ENCODE results near the gene APMAP. TPM values are rescaled to one million over a fixed set of nuclear protein-coding genes. Genes with fewer than 3 reads are reported as not detected.

APMAP gene, protein sequence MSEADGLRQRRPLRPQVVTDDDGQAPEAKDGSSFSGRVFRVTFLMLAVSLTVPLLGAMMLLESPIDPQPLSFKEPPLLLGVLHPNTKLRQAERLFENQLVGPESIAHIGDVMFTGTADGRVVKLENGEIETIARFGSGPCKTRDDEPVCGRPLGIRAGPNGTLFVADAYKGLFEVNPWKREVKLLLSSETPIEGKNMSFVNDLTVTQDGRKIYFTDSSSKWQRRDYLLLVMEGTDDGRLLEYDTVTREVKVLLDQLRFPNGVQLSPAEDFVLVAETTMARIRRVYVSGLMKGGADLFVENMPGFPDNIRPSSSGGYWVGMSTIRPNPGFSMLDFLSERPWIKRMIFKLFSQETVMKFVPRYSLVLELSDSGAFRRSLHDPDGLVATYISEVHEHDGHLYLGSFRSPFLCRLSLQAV
- 10 to 100 TPM; 43.9 to 63.3 TPM for total RNA-seq

DNA sequence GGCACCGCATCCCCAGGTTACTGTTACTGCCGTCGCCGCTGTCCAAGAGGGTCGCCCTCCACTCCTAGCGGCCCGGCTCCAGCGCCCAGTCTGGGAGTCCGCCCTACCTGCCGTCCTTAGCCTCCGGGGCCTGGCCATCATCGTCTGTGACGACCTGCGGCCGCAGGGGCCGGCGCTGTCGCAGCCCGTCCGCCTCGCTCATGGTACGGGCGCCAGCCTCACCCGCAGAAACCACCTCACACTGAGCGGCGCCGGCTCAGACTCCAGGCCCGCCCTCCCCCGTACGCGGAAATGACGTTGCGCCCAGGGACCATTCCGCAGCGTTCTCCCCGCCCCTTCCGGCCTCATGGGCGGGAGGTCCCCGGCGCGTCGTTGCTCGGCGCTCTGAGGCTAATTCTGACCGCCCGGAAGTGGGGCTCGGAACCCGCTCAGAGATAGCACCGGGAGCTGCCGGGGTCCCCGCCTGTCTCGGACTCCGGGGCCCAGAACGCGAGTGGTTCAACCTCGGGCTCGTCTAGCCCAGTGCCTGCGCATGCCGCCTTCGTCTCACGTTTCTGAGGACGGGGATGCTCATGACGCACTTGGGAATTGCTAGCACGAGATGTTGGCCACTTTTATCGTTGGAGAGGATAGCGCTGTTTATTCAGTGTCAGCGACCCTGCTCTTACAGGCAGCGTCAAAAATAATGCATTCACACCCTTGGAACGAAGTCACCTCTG, at the start of gene APMAP:
Gene APMAP (minus strand): TSS at position 265 of the 719 bp plus-strand sequence. CDS start 63 bp downstream, at position 202.
- Histone ChIP-seq H3K27ac (peak within 1 kb of the TSS; percentile 81), H3K4me1 (no peaks in the 10 kb centered on the region), H3K9ac (ENCODE audit: low read depth in 2 of 2, low read length in 2 of 2) (peak within 1 kb of the TSS; percentile 80 to 85), H3K27me3 (no peaks in the 10 kb centered on the region), H3K4me3 (peak within 1 kb of the TSS; percentile 70), H3K9me3 (no peaks in the 10 kb centered on the region), H3K36me3 (no peaks in the 10 kb centered on the region)
- peak; percentile 97 for DNase-seq
- intact Hi-C loops (cut with DNase I), result loop anchor here (5.0 to 10.0 kb wide), 3 partner anchors 200 to 405 kb away; no protein-coding TSS in a partner anchor
- TF ChIP-seq, protein P1, sequence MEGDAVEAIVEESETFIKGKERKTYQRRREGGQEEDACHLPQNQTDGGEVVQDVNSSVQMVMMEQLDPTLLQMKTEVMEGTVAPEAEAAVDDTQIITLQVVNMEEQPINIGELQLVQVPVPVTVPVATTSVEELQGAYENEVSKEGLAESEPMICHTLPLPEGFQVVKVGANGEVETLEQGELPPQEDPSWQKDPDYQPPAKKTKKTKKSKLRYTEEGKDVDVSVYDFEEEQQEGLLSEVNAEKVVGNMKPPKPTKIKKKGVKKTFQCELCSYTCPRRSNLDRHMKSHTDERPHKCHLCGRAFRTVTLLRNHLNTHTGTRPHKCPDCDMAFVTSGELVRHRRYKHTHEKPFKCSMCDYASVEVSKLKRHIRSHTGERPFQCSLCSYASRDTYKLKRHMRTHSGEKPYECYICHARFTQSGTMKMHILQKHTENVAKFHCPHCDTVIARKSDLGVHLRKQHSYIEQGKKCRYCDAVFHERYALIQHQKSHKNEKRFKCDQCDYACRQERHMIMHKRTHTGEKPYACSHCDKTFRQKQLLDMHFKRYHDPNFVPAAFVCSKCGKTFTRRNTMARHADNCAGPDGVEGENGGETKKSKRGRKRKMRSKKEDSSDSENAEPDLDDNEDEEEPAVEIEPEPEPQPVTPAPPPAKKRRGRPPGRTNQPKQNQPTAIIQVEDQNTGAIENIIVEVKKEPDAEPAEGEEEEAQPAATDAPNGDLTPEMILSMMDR (IDR thresholded peaks at IDR 0.05), result no peak

DNA sequence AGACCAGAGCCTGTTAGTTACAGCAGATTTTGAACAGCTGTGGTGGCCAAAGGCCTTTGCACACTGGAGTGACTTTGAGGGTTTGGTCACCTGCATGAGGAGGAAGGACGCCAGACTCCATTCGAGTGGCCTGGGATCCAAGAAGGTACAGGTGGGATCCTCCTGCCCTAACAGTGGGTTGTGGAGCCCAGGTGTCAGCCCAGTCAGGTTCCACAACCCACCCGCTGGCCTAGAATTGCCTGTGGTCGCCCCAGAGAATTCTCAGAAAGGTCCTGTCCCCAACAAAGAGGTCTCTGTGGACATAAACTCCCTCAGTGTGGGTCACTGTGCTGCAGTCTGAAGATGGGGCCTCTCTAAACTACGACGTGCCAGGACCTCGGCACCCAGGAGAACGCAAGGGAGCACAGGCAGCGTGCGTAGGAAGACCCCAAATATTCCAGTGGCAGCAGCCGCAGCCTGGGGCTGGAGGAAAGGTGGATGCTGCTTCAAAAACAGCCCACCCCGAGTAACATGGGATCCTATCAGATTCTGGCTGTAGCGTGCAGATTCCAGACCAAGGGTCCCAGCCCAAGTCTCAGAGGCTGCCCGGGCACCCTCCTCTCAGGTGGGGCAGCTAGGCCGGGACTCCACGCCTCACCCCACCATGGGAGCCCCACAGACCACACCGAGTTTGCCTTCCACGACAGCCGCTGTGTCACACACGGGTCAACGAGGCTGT, 49.4 kb upstream of the APMAP start:
- intact Hi-C loops (cut with DNase I), result no loop called here

DNA sequence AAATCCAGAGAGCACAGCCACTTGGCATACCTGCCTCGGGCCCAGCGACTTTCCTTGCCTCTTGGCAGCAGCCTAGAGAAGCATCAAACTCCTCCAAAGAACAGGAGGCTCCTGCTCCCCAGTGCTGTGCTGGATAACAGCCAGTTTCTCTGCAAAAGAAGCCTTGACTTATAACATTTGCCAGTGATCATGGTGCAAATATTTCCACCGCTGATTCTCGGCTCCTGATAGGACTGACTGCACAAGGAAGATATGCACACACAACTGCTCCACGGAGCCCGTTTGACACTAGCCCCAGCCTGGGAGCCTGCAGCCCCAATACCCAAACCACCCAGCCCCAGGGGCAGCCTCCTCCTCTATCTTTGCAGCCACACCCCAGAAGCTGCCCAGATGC, 47.9 kb upstream of the APMAP start:
- H3K4me3 ChIP-seq, result no peak overlapping the region
- peak overlapping the region; percentile 67 for H3K27ac ChIP-seq
- H3K36me3 ChIP-seq, result no peaks in the 10 kb centered on the region
- peak overlapping the region in 1 of 2 donors; percentile 43 for H3K9ac ChIP-seq (ENCODE audit: low read depth in 2 of 2, low read length in 2 of 2)
- peaks cover 53% of the 10 kb centered on the region for H3K4me1 ChIP-seq
- peak; percentile 37 for DNase-seq
- no peaks in the 10 kb centered on the region for H3K27me3 ChIP-seq
- intact Hi-C loops (cut with DNase I), result no loop called here
- no peaks in the 10 kb centered on the region for H3K9me3 ChIP-seq
- TF ChIP-seq, protein P1 (IDR thresholded peaks at IDR 0.05), result no peak

More for the DNA sequence above, 49.4 kb upstream of the APMAP start:
- H3K4me3 ChIP-seq, result no peak overlapping the region
- H3K36me3 ChIP-seq, result no peaks in the 10 kb centered on the region
- no peak overlapping the region for H3K9ac ChIP-seq (ENCODE audit: low read depth in 2 of 2, low read length in 2 of 2)
- H3K9me3 ChIP-seq, result no peaks in the 10 kb centered on the region
- DNase-seq, result no peak
- H3K4me1 ChIP-seq, result peaks cover 48% of the 10 kb centered on the region
- no peak overlapping the region for H3K27ac ChIP-seq
- no peaks in the 10 kb centered on the region for H3K27me3 ChIP-seq
- TF ChIP-seq, protein P1 (IDR thresholded peaks at IDR 0.05), result no peak

DNA sequence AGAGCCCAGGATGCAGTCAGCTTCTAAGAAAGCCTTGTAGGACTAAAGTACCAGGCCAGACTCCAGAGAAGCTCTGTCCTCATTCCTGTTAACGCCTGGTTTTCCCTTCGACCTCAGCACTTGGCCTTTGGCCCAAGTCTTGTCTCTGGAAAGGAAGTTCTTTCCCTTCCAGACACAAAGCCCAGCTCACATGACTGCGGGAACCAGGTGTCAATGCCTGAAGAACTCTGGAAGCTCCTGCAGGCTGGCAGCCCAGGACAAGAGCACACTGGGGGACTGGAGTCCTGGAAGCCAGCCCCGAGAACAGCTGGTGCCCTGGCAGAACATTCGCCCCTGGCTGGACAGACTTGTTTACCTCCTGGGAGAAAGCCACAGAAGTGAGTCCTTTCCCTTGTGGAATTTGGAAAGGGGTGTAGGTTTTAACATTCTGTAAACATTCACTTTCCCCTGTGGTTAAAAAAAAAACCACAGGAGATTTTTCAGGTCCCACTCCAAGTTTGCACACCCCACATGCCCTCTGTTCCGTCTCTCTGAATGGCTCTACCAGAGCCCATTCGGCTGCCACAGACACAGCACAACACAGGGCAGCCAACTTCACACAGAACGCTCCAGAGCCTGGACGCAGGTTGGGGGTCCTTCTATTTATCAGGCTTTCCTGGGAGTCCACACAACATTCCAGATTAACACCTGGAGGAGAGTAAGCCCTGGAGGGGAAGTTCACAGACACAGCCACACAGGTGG, 47.3 kb upstream of the APMAP start:
- Histone ChIP-seq H3K27ac (peak overlapping the region; percentile 67), H3K9ac (ENCODE audit: low read depth in 2 of 2, low read length in 2 of 2) (peak overlapping the region in 1 of 2 donors; percentile 60), H3K9me3 (no peaks in the 10 kb centered on the region), H3K4me3 (no peak overlapping the region), H3K4me1 (peaks cover 53% of the 10 kb centered on the region), H3K36me3 (no peaks in the 10 kb centered on the region), H3K27me3 (no peaks in the 10 kb centered on the region)
- intact Hi-C loops (cut with DNase I), result no loop called here
- TF ChIP-seq, protein P1 (IDR thresholded peaks at IDR 0.05), result no peak
- DNase-seq, result peak; percentile 90
